GM18868 (cell line): ENCODE data around the gene CACNA1E.
A peak's percentile ranks its signal among the peaks of the same experiment; 100 is the strongest.

Source experiments
- ATAC-seq: cut with Tn5 transposase; IDR thresholded peaks from one replicate; pipeline ENCODE4 v1.9.1; 2021; ENCODE audit warnings: mild to moderate bottlenecking, moderate library complexity; ENCODE audit not compliant: unreplicated experiment

CACNA1E gene

DNA sequence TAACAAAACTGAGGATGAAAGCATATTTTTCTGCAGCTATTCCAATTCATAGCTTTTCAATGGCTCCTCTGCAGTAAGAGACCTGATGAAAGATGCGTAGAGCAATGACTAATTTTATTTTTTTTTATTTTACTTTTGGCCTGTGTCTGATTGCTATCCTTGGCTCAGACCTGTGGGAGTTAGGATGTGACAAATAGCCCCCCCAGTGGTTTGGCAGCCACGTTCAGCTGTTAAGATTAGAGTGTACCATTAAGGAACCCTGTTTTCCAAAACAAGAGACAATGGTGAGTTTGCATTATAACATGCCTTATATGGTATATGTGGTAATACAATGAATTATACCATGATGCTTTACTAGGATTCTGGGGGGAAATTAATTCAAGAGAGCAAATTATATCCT lies 264.7 kb downstream of the CACNA1E start:
- ATAC-seq = no peak

DNA sequence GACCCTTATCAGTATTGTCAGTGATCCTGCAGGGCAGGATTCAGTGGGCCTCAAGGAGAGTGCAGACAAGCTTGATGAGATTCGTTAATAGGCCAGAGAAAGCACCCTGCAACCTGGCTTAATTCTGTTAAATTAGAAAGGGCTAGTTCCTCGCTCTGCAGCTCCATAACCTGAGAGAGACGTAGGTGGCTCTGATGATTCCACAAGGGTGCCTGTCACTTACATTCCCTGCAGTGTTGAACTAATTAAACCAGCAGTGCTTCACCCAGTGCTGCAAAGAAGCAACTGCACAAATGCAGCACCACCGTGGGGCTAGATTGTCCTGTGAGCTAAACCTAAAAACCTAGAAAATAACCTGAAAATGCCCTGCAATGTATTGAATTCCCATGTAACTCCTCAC lies 270.8 kb downstream of the CACNA1E start:
- ATAC-seq = no peak

- no peak for ATAC-seq
Observed at GRCh38 chr1:181759481-181759880, 276.2 kb downstream of the CACNA1E start.

DNA sequence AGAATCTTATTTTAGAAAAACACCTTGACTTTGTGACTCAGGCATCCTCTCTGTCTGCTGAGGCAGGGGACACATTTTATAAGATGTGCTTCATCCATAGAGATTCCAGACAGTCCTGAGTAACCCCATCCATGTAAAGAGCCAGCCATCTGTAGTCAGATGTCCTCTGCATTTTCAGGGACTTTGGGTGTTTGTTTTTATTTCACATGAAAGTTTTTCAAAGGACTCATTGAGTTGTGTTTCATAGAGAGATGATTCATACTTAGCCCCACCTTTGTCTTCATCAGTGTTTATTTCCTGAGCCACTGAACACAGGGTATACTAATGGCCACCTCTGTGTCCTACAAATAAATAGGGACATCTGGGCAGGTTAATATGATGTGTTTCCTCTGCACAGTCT lies 280.4 kb downstream of the CACNA1E start:
- ATAC-seq = no peak

DNA sequence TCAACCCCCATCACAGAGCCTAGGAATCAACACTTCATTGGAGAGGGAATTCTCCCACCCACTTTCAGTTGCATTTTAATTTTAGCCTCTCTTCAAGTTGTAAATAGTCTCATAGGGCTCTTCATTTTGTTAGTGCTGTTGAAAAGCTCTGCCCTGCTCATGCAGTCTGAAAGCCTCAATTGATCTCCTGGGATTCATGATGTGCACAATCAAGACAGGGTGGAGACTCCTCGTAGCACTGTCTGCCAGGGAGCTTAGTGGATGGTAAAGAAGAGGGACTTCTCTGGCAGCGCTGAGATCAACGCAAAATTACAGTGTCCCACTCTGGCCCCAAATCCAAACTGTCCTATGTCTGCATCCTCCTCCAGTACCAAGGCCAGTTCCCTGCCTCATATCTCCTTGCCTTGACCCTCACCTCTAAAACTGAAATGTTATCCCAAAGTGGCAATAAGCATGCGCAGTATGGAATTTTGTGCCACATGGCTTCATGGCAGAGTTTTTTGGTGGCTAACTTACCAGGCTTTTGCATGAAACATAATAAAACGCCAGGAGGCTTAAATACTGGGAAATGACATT lies 282.2 kb downstream of the CACNA1E start:
- ATAC-seq = no peak

DNA sequence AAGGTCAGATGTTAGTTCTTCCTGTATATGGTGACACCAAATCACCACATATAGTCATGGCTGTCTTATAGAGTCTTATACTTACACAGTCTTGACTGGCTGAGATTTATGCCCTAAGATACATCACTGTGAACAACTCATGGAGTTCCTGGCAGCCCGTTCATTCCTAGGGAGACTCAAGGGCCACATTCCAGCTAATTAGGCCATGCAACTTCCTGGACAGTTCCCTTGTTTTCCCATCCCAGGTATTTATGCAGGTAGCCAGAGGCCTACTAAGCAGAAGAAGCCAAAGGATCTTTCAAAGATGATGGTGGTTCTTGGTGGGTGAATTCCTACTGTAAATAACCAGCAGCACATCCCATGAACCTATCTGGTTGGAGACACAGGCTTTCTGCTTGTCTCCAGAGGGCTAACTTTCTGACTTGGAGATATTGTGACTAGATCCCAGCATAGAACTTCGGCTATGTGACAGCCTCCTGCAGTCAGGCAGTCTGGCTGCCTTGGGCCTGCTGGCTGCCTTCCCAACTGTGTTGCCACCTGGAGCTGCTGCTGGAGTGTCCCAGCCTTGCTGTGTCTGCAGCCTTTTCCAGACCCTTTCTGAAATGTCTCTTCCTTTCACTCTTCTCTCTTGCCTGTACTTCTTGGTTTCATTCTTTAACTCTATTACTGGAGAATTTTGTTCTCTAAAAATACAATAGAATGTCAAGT lies 283.8 kb downstream of the CACNA1E start:
- no peak for ATAC-seq

GRCh38 chr1:181768211-181768929 lies 285.1 kb downstream of the CACNA1E start:
- peak; percentile 76 for ATAC-seq

GRCh38 chr1:181768930-181769280 lies 285.6 kb downstream of the CACNA1E start:
- ATAC-seq = no peak

DNA sequence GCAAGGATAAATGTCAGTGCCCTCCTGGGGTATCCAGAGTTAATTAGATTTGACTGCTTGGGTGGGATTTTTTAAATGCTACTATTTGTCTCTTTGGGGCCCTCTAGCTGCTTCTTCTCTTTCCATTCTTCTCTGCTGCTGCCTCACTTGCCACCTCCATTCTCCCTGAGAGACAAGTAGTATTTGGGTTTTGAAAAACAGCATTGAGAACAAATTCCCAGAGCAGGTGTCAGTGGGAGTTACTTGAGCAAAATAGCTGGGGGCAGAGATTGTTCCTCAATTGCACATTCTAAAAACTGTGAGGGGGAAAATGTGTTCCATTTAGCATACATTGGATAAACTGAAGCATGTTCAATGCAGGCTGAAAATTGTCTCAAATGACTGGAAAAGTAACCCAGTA lies 286.5 kb downstream of the CACNA1E start:
- no peak for ATAC-seq

- no peak for ATAC-seq
Observed at GRCh38 chr1:181772714-181773113, 289.4 kb downstream of the CACNA1E start.

- ATAC-seq = no peak
Observed at GRCh38 chr1:181776044-181776443, 292.7 kb downstream of the CACNA1E start.

DNA sequence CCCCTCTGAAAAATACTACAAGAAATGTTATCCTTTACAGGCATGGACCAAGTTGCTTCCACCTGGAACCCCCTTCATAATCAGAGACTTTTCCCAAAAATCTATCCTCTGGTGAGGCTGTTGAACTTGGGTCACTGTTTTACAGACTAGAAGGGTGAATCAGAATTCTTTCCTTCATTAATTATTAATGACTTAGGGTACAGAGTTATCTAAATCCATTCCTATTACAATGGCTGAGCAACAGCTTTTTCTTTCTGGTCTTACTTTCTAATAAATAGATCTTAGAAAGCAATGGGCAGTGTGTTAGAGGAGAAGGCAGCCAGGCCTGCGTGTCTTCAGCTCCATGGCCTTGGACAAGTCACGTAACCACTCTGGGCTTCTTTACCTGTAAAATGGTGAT lies 294.0 kb downstream of the CACNA1E start:
- ATAC-seq = no peak

DNA sequence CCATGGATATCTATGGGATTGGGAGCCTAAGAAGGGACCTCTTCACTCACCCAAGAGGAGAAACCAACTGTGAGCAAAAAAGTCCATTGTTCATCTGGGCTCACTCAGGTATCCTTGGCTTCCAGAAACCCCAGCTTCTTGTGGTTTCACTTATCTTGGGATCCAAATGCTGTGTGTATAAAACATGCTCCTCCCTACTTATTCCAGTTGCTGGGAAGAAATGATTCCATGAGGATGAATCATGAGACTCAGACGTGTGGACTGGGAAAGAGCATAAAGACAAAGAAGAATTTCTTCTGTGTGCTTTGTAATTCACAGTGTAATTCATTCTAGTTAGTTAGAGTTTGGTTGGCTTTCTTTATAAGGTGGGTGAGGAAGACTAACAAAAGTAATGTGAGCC lies 294.5 kb downstream of the CACNA1E start:
- no peak for ATAC-seq

- ATAC-seq = no peak
Observed at GRCh38 chr1:181778640-181779260, 295.4 kb downstream of the CACNA1E start.

- ATAC-seq = no peak
Observed at GRCh38 chr1:181779343-181779742, 296.0 kb downstream of the CACNA1E start.

DNA sequence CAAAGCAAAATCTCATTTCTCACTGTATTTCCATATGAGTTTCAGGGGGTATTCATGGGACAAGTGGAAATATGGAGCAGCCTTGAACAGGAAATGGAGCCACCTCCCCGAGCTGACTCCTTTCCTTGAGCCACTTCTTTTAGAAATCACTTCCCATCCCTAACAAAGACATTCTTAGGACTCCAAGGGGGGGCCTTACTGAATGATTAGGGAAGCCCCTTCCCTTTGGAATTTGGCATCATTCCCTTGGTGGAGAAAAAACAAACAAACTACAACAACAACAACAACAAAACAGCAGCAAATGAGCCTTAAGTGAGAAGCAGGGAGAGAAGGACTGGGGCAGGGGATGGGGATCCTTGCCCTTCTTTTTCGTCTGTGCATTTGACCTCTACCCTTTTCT lies 299.9 kb downstream of the CACNA1E start:
- ATAC-seq = no peak

DNA sequence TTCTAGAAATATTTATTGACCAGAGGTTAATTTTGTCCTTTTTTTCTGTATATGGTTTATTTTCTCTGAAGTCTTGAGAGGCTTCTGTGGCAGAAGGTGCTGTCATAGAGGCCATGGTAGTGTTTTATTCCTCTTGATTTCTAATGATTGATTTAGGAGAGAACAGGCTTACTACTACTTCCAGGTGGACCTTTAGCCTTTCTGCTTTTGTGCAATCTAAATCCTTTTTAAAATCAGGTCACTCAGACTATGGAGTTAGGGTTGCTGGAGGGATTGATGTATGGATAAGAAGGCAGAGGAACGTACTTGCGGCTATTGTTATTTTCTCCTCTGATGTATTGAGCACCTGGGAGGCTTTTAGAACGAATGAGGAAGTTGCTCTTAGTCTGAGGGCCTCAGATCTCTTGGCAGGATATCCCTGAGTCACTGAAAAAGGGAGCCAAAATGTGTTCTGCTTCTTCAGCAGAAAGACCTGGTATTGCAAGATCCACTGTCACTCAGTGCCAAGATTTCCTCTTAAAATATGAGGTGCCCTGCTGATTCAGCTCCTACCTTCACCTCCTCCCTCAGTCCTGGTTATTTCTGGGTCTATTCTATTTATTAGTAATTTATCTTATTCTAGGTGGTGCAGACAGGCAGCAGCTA lies 300.8 kb downstream of the CACNA1E start:
- no peak for ATAC-seq

DNA sequence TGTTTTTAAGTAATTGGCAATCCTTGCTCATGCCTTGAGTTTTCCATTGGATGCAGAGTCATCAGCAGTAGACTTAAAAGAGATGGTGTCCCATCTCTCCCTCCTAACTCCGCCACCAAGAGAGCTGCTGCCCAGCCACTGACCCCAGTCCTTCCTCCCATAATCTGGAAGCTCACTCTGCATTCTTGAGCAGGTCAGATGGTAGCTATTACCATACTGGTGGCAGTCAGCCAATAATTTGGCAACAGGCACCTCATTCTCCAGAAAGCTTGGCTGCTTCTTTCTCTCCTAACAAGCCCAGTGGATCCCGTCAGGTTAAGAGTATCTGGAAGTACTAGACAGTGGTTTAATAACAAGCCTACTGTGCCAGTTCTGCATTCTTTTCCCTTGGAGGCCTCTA lies 306.1 kb downstream of the CACNA1E start:
- no peak for ATAC-seq

- no peak for ATAC-seq
Observed at GRCh38 chr1:181791721-181792120, 308.4 kb downstream of the CACNA1E start.

GRCh38 chr1:181793831-181794230 lies 310.5 kb downstream of the CACNA1E start:
- no peak for ATAC-seq

GRCh38 chr1:181794332-181794731 lies 311.0 kb downstream of the CACNA1E start:
- no peak for ATAC-seq
